PFSK-1 (cell line): ENCODE results near the gene PIGQ.

ENCODE experiments used
- POLR2AphosphoS5 ChIP-seq: IDR thresholded peaks from 2 replicates; pipeline ENCODE4 v1.6.1; 2012; ENCODE audit warnings: low read depth, mild to moderate bottlenecking, control low read depth, low read length, moderate library complexity
- REST ChIP-seq, 2 experiments: IDR thresholded peaks; 2 replicates each; pipeline versions ENCODE4 v1.6.1 to v1.8.0; 2011 to 2012; ENCODE audit warnings: low read depth in 2 of 2, low read length in 2 of 2, control low read depth in 1 of 2, inconsistent platforms in 1 of 2, mild to moderate bottlenecking in 1 of 2, moderate library complexity in 1 of 2; ENCODE audit not compliant: insufficient read depth in 1 of 2
- TAF1 ChIP-seq: IDR thresholded peaks from 2 replicates; pipeline ENCODE4 v1.6.1; 2012; ENCODE audit warnings: low read length, control low read depth, borderline replicate concordance; ENCODE audit not compliant: insufficient read depth

GRCh38 chr16:609984-610383, 40.2 kb downstream of the PIGQ start:
- TF ChIP-seq POLR2AphosphoS5 = no peak
- TF ChIP-seq REST (IDR thresholded peaks at IDR 0.05; ENCODE audit: insufficient read depth in 1 of 2, low read depth in 2 of 2, low read length in 2 of 2) = no peak
- no peak for TF ChIP-seq TAF1
